ENCODE measurements around the gene HTRA3.

- TF ChIP-seq CTCF (conservative IDR thresholded peaks at IDR 0.05; ENCODE audit: low read depth, low read length) (no peak), EZH2 (IDR thresholded peaks at IDR 0.05; ENCODE audit: low read length, unreplicated experiment) (no peak)
Observed at GRCh38 chr4:8329859-8330761, 60.6 kb downstream of the HTRA3 start.
